ENCODE data around the gene IFT22.
"Not testable (repeated sequence)": the region's sequence is repeated elsewhere in the genome, so short reads cannot be mapped to it uniquely, and the experiment has no call there.

The IFT22 gene

GRCh38 chr7:101280912-101281311 is 40.7 kb downstream of the IFT22 start:
- not testable (repeated sequence) for DNase-seq (ENCODE audit: extremely low read depth in 1 of 2, low read depth in 1 of 2)

GRCh38 chr7:101278461-101279292 is 42.9 kb downstream of the IFT22 start:
- DNase-seq (ENCODE audit: extremely low read depth in 1 of 2, low read depth in 1 of 2) = no peak

DNA sequence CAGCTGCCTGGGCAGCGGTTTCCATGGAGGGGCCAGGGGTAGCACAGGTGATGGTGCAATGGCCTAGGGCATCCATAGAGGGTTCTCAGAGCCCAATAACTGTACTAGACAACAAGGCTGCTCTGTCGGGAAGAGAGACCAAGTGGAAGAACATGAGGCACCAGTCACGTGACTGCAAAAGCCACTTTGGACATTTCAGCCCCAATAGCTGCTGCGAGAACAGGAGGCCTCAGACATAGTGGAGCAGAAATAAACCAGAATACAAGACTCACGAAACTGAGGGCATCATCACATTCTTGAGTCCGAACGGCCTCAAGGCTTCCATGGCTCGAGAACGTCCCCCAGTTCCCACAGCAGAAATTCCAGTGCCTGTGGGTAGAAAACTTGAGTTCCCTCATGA is 44.5 kb downstream of the IFT22 start:
- no peak for DNase-seq (ENCODE audit: extremely low read depth in 1 of 2, low read depth in 1 of 2)

DNA sequence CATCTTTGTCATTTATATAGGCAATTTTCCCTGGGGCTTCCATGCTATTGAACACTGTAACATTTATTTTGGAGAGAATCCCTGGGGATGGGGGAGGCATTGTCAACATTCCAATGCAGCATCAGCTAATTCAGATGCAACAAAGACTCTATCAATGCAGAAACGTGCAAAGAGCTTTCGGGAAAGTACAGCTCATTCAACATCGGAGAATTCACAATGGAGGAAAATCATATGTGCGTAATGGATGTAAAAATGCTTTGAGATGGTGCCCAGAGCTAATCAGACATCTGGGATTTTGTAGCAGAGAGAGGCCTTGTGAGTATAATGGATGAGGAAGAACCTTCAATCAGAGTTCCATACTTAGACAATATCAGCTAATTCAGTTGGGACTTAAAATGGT is 48.4 kb downstream of the IFT22 start:
- no peak for DNase-seq (ENCODE audit: extremely low read depth in 1 of 2, low read depth in 1 of 2)

DNA sequence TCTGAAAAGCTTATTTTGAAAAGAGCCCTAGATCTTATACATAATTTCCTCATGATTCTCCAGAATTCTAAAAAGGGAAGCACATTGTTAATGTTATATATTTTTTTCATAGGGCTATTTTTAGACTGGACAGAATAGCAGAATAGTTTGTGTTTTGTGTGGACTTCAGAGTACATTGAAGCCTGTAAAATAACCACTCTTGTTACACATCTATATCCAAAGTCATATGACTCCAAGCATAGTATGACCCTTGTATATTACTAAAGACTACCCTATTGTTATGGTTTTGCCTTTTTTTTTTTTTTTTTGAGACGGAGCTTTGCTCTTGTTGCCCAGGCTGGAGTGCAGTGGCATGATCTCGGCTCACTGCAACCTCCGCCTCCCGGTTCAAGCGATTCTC is 50.6 kb downstream of the IFT22 start:
- DNase-seq (ENCODE audit: extremely low read depth in 1 of 2, low read depth in 1 of 2) = no peak

GRCh38 chr7:101269664-101270063 is 51.9 kb downstream of the IFT22 start:
- no peak for DNase-seq (ENCODE audit: extremely low read depth in 1 of 2, low read depth in 1 of 2)

DNA sequence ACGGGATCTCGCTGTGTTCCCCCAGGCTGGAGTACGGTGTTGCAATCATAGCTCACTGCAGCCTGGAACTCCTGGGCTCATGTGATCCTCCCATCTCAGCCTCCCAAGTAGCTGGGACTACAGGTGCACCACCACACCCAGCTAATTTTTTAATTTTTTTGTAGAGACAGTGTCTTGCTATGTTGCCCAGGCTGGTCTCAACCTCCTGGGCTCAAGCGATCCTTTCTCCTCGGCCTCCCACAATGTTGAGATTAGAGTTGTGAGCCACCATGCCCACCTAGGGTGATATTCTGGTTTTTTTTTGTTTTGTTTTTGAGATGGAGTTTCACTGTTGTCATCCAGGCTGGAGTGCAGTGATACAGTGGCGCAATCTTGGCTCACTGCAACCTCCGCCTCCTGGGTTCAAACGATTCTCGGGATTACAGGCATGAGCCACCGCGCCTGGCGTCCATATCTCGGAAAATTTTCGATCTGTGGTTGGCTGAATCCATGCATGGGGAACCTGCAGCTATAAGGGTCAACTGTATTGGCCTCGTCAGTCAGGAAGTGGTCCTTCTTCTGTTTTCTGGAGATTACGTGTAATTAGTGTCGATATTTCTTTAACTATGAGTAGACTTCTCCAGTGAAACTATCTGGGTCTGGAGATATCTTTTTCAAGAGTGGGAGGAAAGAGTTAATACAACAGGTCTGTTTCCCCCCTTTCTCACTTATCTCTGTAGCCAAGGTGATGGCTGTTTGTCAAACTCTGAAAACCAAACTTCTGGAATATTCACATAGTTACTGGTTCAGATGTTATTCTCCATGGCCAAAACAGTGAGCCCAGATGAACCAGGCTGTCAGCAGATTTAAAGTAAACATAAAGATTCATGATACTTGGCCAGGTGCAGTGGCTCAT is 55.7 kb downstream of the IFT22 start:
- no peak for DNase-seq (ENCODE audit: extremely low read depth in 1 of 2, low read depth in 1 of 2)

DNA sequence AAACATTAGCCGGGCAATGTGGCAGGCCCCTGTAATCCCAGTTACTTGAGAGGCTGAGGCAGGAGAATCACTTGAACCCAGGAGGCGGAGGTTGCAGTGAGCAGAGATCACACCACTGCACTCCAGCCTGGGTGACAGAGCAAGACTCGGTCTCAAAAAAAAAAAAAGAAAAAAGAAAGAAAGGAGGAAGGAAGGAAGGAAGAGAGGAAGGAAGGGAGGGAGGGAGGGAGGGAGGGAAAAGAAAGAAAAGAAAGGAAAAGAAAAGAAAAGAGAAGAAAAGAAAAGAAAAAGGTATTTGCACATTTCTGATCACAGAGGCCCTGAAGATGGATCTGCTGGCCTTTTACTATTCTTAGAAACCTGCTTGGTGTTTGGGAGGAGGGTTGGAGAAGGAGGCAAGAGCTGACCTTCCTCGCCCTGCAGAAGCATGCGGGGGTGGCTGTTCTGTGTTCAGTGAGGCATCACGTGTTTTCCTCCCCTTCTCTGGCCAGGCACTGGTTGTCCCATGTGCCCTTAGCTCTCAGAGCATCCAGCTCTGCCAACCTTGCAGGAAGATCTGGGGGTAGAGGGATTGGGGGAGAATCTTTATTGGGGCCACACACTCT is 57.4 kb downstream of the IFT22 start:
- not testable (repeated sequence) for DNase-seq (ENCODE audit: extremely low read depth in 1 of 2, low read depth in 1 of 2)
